Measurements from ENCODE around the gene ARHGEF37.

DNA sequence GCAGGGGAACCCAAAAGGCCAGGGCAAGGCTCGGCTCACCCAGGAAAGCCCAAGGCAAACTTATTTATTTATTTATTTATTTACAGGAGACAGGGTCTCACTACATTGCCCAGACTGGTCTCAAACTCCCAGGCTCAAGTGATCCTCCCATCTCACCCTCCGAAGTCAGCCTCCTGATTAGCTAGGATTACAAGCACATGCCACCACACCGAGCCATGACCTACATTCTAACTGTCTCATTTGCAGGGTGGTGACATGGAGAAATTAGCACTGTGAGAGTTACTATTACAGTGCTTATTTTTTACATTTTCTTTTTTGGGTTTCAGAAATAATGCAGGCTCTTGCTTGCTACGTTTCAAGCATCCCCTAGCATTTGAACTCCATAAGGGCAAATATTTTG is 18.1 kb downstream of the ARHGEF37 start:
- no peak for TF ChIP-seq POLR2A (IDR thresholded peaks at IDR 0.05)
- TF ChIP-seq, protein P1, sequence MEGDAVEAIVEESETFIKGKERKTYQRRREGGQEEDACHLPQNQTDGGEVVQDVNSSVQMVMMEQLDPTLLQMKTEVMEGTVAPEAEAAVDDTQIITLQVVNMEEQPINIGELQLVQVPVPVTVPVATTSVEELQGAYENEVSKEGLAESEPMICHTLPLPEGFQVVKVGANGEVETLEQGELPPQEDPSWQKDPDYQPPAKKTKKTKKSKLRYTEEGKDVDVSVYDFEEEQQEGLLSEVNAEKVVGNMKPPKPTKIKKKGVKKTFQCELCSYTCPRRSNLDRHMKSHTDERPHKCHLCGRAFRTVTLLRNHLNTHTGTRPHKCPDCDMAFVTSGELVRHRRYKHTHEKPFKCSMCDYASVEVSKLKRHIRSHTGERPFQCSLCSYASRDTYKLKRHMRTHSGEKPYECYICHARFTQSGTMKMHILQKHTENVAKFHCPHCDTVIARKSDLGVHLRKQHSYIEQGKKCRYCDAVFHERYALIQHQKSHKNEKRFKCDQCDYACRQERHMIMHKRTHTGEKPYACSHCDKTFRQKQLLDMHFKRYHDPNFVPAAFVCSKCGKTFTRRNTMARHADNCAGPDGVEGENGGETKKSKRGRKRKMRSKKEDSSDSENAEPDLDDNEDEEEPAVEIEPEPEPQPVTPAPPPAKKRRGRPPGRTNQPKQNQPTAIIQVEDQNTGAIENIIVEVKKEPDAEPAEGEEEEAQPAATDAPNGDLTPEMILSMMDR (IDR thresholded peaks at IDR 0.05) = no peak
